Cardiac muscle cell (in vitro differentiated cells and primary cell): ENCODE data around the gene TRPC1. TPM values are rescaled to one million over a fixed set of nuclear protein-coding genes. Genes with fewer than 3 reads are reported as not detected.

Experiments
- DNase-seq, 2 donors: peaks; one replicate each; pipeline versions ENCODE4 v3.0.0 to v3.0.0-alpha.2; 2010 to 2017; ENCODE audit warnings: low read depth in 1 of 2, low spot score in 1 of 2
- H3K27ac ChIP-seq: fragments of 200-600 bp; sonication (generic); 2 replicates; pipeline ENCODE4 v1.5.1; 2016
- H3K27me3 ChIP-seq: fragments of 200-600 bp; sonication (generic); 2 replicates; pipeline ENCODE4 v1.6.0; 2016; ENCODE audit warnings: control low read depth
- H3K36me3 ChIP-seq: fragments of 200-600 bp; sonication (generic); 2 replicates; pipeline ENCODE4 v1.5.1; 2016; ENCODE audit warnings: control low read depth
- H3K4me1 ChIP-seq: fragments of 200-600 bp; sonication (generic); 2 replicates; pipeline ENCODE4 v1.8.1; 2017; ENCODE audit warnings: low read depth, mild to moderate bottlenecking, mixed run types
- H3K4me3 ChIP-seq: fragments of 200-600 bp; sonication (generic); 2 replicates; pipeline ENCODE4 v1.5.1; 2016; ENCODE audit warnings: mild to moderate bottlenecking
- H3K9me3 ChIP-seq: fragments of 200-600 bp; sonication (generic); 2 replicates; pipeline ENCODE4 v1.5.1; 2017; ENCODE audit warnings: low read depth, mild to moderate bottlenecking, control low read depth
- polyA plus RNA-seq: library from polyadenylated mRNA; unstranded; fragments of >200 nt; fragmentation: Nextera tagmentation; extraction: Ambion mirVana; gene quantifications from 2 replicates; pipeline ENCODE4 v1.2.1, GENCODE V29; 2016
- total RNA-seq: library from RNA; depleted of rRNA; stranded (reverse); fragments of >200 nt; gene quantifications from 2 replicates; pipeline ENCODE4 v1.2.3, GENCODE V29; 2016
- TF ChIP-seq, protein P1 (sequence below): IDR thresholded peaks from 2 replicates; pipeline ENCODE4 v1.5.1; 2012; ENCODE audit warnings: low read depth, mild to moderate bottlenecking, low read length

The TRPC1 gene
- total and polyA plus RNA-seq, 2 experiments from 2014 or later = 17.9 to 64.9 TPM

DNA sequence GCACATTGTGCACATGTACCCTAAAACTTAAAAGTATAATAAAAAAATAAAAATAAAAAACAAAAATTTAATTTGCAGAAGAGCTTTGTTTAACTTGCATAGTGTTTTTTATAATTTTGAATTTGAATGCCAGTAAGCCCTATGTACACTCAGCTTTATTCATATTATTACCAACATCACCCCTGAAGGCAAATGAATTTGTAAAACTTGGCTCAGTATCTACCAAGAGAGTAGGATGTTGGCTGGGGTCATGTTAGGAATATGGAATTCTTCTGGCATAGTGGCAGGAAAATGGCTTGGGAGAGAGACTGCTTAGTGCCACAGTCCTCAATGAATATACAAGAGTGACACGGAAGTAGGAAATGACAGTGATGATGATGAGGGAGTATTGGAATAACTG lies 30.7 kb downstream of the TRPC1 start:
- H3K9me3 ChIP-seq = no peaks in the 10 kb centered on the region
- TF ChIP-seq, protein P1, sequence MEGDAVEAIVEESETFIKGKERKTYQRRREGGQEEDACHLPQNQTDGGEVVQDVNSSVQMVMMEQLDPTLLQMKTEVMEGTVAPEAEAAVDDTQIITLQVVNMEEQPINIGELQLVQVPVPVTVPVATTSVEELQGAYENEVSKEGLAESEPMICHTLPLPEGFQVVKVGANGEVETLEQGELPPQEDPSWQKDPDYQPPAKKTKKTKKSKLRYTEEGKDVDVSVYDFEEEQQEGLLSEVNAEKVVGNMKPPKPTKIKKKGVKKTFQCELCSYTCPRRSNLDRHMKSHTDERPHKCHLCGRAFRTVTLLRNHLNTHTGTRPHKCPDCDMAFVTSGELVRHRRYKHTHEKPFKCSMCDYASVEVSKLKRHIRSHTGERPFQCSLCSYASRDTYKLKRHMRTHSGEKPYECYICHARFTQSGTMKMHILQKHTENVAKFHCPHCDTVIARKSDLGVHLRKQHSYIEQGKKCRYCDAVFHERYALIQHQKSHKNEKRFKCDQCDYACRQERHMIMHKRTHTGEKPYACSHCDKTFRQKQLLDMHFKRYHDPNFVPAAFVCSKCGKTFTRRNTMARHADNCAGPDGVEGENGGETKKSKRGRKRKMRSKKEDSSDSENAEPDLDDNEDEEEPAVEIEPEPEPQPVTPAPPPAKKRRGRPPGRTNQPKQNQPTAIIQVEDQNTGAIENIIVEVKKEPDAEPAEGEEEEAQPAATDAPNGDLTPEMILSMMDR = no peak
- H3K4me3 ChIP-seq = no peak overlapping the region
- peaks cover 4% of the 10 kb centered on the region for H3K4me1 ChIP-seq
- H3K27me3 ChIP-seq = no peaks in the 10 kb centered on the region
- DNase-seq = no peak
- peaks cover 5% of the 10 kb centered on the region for H3K36me3 ChIP-seq
- no peak overlapping the region for H3K27ac ChIP-seq

DNA sequence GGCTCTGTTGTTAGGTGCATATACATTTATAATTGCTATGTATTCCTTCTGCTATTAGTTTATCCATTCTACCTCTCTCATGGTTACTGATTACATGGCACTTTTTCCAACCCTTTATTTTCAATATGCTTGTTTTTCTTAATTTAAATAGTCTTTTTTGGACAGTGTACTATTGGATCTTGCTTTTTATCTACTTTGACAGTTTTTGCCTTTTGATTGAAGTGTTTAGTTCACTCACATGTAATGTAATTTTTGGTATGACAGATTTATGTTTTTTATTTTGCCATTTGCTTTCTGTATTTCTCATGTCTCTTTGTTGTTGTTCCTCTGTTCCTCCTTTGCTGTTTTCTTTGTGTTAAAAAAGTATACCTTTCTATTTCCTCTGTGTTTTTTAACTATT lies 44.5 kb downstream of the TRPC1 start:
- Histone ChIP-seq H3K36me3 (peaks cover 12% of the 10 kb centered on the region), H3K27ac (no peak overlapping the region), H3K27me3 (no peaks in the 10 kb centered on the region), H3K4me3 (no peak overlapping the region), H3K9me3 (no peaks in the 10 kb centered on the region), H3K4me1 (no peaks in the 10 kb centered on the region)
- DNase-seq = no peak
- TF ChIP-seq, protein P1 = no peak

DNA sequence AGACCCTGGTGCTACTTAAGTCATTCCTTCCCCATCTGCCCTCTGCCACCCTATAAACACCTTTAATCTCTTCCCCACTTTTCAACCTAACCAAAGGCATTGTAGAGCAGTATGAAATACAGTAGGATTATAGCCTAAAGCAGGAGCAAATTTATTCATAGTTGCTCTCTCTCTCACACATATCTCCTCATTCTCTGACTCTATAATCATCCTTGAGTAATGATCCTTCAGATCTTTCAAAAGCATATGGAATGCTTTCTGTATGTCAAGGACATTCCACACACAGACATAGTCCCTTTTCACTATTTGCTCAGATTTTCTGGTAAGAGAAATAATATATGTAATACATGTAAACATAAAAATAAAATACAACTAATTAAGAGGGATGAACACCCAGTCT lies 54.1 kb downstream of the TRPC1 start:
- no peak overlapping the region for H3K4me3 ChIP-seq
- H3K36me3 ChIP-seq = peaks cover 3% of the 10 kb centered on the region
- DNase-seq = no peak
- TF ChIP-seq, protein P1 = no peak
- no peaks in the 10 kb centered on the region for H3K4me1 ChIP-seq
- no peaks in the 10 kb centered on the region for H3K27me3 ChIP-seq
- H3K27ac ChIP-seq = no peak overlapping the region
- no peaks in the 10 kb centered on the region for H3K9me3 ChIP-seq

DNA sequence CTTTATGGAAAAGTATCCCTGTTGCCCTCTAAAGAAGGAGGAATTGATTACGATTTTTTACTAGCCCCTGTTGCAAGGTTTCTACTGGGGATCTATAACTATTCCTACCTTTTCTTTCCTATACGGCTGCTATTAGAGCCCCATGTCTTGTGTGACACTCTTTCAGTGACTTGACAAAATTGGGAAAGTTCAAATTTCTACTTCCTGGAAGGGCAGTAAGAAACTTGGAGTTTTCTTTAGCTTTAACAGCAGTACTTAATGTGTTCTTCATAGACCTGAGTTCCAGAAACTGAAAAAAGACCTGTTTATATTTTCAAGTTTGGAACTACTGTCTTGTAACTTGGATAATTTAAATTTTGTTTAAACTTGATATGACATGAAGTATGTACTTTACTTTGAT lies 54.7 kb downstream of the TRPC1 start:
- Histone ChIP-seq H3K27ac (no peak overlapping the region), H3K36me3 (peaks cover 3% of the 10 kb centered on the region), H3K27me3 (no peaks in the 10 kb centered on the region), H3K4me3 (no peak overlapping the region), H3K9me3 (no peaks in the 10 kb centered on the region), H3K4me1 (no peaks in the 10 kb centered on the region)
- DNase-seq = no peak
- TF ChIP-seq, protein P1 = no peak

DNA sequence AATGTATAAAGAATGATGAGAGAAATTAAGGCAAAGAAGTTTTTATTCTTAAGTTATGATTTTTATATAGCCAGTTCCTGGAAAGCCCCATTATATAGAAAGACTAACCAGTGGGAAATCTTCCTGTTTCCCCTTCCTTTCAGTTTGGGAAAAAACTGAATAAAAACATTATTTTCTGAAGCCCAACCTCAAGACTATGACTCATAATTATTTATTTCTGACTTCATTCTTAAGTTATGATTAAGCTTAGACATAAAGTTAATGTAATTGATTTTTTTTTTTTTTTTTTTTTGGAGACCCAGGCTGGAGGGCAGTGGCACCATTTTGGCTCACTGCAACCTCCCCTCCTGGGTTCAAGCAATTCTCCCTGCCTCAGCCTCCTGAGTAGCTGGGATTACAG lies 55.8 kb downstream of the TRPC1 start:
- Histone ChIP-seq H3K4me3 (no peak overlapping the region), H3K36me3 (peaks cover 3% of the 10 kb centered on the region), H3K4me1 (no peaks in the 10 kb centered on the region), H3K27ac (no peak overlapping the region), H3K9me3 (no peaks in the 10 kb centered on the region), H3K27me3 (no peaks in the 10 kb centered on the region)
- TF ChIP-seq, protein P1 = no peak
- DNase-seq = no peak

DNA sequence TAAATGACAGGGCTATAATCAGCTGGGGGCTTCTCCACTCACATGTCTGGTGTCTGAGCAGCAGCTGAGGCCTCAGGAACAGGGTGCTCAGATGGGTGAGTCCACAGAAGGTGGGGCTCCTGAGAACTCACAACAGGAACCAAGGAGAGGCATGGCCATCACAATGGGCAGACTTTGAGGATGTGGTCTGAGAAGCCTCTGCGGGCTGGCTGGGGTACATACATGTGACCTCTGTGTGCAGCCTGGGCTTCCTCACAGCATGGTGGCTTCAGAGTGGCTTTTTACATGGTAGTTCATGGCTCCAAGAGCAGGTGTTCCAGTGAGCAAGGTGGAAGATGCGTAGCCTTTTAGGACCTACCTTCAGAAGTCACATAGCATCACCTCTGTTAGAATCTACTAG lies 58.8 kb downstream of the TRPC1 start:
- no peak for DNase-seq

More for the DNA sequence above, 58.8 kb downstream of the TRPC1 start:
- Histone ChIP-seq H3K4me3 (no peak overlapping the region), H3K9me3 (no peaks in the 10 kb centered on the region), H3K4me1 (no peaks in the 10 kb centered on the region), H3K36me3 (peaks cover 3% of the 10 kb centered on the region), H3K27ac (no peak overlapping the region), H3K27me3 (no peaks in the 10 kb centered on the region)
- TF ChIP-seq, protein P1 = no peak
